Hepatocyte (in vitro differentiated cells): ENCODE measurements around the gene VAMP2. TPM values are rescaled to one million over a fixed set of nuclear protein-coding genes. Genes with fewer than 3 reads are reported as not detected.

Experiments used
- DNase-seq: peaks from one replicate; pipeline ENCODE4 v3.0.0-alpha.2; 2016; ENCODE audit warnings: low spot score
- H2AFZ ChIP-seq: fragments of 200-600 bp; sonication (generic); 2 replicates; pipeline ENCODE4 v1.6.0; 2016; ENCODE audit warnings: antibody characterized with exemption, mild to moderate bottlenecking
- H3K27ac ChIP-seq: fragments of 200-600 bp; sonication (generic); 2 replicates; pipeline ENCODE4 v1.5.1; 2016; ENCODE audit warnings: mild to moderate bottlenecking
- H3K27me3 ChIP-seq: fragments of 200-600 bp; sonication (generic); 2 replicates; pipeline ENCODE4 v1.6.1; 2016
- H3K36me3 ChIP-seq: fragments of 200-600 bp; sonication (generic); replicated peaks from 2 replicates; pipeline ENCODE4 v1.5.1; 2016; ENCODE audit warnings: low read depth; ENCODE audit not compliant: insufficient read depth
- H3K4me1 ChIP-seq: fragments of 200-600 bp; sonication (generic); 2 replicates; pipeline ENCODE4 v1.5.1; 2016; ENCODE audit warnings: mild to moderate bottlenecking, moderate library complexity; ENCODE audit not compliant: insufficient read depth
- H3K4me2 ChIP-seq: fragments of 200-600 bp; sonication (generic); 2 replicates; pipeline ENCODE4 v1.6.0; 2016
- H3K4me3 ChIP-seq: fragments of 200-600 bp; sonication (generic); 2 replicates; pipeline ENCODE4 v1.5.1; 2016; ENCODE audit warnings: mild to moderate bottlenecking
- H3K79me2 ChIP-seq: fragments of 200-600 bp; sonication (generic); 2 replicates; pipeline ENCODE4 v1.6.0; 2017; ENCODE audit warnings: mild to moderate bottlenecking
- H3K9me2 ChIP-seq: fragments of 200-600 bp; sonication (generic); replicated peaks from 2 replicates; pipeline ENCODE4 v1.6.0; 2017; ENCODE audit warnings: mild to moderate bottlenecking; ENCODE audit not compliant: insufficient read depth
- H3K9me3 ChIP-seq: fragments of 200-600 bp; sonication (generic); 2 replicates; pipeline ENCODE4 v1.5.1; 2016; ENCODE audit warnings: low read depth, mild to moderate bottlenecking
- H4K20me1 ChIP-seq: fragments of 200-600 bp; sonication (generic); 2 replicates; pipeline ENCODE4 v1.6.0; 2016; ENCODE audit warnings: mild to moderate bottlenecking; ENCODE audit not compliant: insufficient read depth, poor library complexity, severe bottlenecking
- EZH2 ChIP-seq: fragments of 200-600 bp; sonication (generic); IDR thresholded peaks from 2 replicates; pipeline ENCODE4 v1.6.1; 2016; ENCODE audit warnings: antibody characterized with exemption, mild to moderate bottlenecking, borderline replicate concordance
- EZH2phosphoT487 ChIP-seq: fragments of 200-600 bp; sonication (generic); IDR thresholded peaks from one replicate; pipeline ENCODE4 v1.6.1; 2018; ENCODE audit warnings: antibody characterized with exemption, mild to moderate bottlenecking, low read depth, moderate library complexity; ENCODE audit not compliant: unreplicated experiment, severe bottlenecking
- WGBS: methylation state at CpG from one replicate; pipeline ENCODE4 v1.1.6; 2016; ENCODE audit warnings: low lambda C conversion rate; ENCODE audit errors: missing lambda C conversion rate; 5-methylcytosine and 5-hydroxymethylcytosine counted together
- polyA plus RNA-seq: library from polyadenylated mRNA; unstranded; fragments of >200 nt; fragmentation: Nextera tagmentation; extraction: Ambion mirVana; gene quantifications from 2 replicates; pipeline ENCODE4 v1.2.1, GENCODE V29; 2016
- total RNA-seq: library from RNA; depleted of rRNA; stranded (reverse); fragments of >200 nt; gene quantifications from 2 replicates; pipeline ENCODE4 v1.2.3, GENCODE V29; 2014
- TF ChIP-seq, protein P1 (sequence below): fragments of 200-600 bp; sonication (generic); IDR thresholded peaks from 2 replicates; pipeline ENCODE4 v1.5.1; 2016; ENCODE audit warnings: antibody characterized with exemption, mild to moderate bottlenecking; ENCODE audit not compliant: poor library complexity

VAMP2 gene
- total and polyA plus RNA-seq, 2 experiments from 2014 or later: 8.5 to 44.6 TPM

DNA sequence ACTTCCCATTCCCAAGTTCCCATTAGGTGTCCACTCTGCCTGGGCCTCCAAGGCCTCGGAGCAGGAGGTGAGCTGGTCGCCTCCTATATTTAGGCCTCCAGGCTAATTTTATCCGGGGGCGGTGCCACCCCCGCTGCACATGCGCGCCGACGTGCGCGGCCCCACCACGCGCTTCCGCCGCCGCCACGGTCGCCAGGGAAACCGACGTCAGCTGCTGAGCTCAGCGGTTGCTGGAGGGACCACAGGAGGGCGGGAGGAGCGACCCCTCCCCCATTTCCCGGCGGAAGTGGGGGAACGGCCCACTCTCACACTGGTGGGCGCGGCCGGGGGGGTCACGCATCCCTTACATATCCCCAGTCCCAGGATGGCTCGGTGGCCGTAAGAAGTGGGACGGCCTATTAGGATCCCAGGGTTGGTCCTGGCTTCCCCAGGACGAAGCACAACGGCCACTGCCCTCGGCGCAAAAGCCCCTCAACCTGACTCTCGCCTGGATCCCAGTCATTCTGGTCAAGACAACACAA is 11.6 kb downstream of the VAMP2 start:
- H3K4me1 ChIP-seq: peaks cover 30% of the 10 kb centered on the region

DNA sequence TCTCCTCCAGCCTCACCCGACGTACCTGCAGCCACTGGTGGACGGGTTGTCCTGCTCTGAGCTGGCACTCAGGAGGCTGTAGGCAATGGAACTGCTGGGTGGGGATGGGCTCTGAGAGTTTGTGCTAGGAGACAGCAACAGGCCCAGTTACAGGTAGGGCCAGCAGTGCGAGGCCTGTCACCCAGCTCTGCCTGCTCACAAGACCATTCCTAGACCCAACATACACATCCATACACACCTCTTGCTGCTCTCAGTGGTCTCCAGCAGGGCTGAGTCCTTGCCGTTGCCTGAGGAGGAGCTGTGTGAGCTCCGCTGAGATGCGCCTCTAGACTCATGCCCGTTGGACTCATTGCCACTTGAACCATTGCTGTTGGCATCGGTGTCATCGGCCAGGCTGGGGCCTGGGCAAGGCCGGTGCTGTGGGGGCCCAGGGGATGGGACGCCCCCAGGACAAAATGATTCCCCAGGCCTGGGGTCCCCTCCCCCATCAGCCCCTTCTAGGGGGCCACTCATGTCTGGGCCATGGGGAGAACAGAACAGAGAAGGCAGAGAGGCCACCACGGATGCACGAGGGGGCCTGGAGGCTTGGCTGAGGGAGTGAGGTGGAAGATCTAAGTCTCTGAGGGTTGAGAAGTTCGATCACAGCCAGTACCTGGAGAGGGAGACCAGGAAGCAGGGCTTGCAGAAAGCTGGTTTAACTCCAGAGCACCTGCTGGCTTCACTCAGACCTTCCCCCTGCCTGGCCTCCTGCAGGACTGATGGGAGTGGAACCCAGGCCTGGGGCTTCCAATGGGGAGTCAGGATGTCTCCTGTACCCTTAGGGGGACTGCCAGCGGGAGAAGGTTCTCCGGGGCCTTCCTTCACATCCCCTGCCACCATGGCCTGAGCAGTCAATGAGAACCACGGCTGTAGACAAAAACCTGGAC is 12.3 kb downstream of the VAMP2 start:
- no peaks in the 10 kb centered on the region for H3K36me3 ChIP-seq
- TF ChIP-seq, protein P1, sequence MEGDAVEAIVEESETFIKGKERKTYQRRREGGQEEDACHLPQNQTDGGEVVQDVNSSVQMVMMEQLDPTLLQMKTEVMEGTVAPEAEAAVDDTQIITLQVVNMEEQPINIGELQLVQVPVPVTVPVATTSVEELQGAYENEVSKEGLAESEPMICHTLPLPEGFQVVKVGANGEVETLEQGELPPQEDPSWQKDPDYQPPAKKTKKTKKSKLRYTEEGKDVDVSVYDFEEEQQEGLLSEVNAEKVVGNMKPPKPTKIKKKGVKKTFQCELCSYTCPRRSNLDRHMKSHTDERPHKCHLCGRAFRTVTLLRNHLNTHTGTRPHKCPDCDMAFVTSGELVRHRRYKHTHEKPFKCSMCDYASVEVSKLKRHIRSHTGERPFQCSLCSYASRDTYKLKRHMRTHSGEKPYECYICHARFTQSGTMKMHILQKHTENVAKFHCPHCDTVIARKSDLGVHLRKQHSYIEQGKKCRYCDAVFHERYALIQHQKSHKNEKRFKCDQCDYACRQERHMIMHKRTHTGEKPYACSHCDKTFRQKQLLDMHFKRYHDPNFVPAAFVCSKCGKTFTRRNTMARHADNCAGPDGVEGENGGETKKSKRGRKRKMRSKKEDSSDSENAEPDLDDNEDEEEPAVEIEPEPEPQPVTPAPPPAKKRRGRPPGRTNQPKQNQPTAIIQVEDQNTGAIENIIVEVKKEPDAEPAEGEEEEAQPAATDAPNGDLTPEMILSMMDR: no peak
- TF ChIP-seq EZH2: no peak
- no peak for TF ChIP-seq EZH2phosphoT487
- peak overlapping the region; percentile 87 for H3K4me2 ChIP-seq
- H3K9me2 ChIP-seq: no peaks in the 10 kb centered on the region
- peaks cover 61% of the 10 kb centered on the region for H4K20me1 ChIP-seq
- no peak overlapping the region for H2AFZ ChIP-seq
- peak overlapping the region; percentile 15 for H3K4me3 ChIP-seq
- DNase-seq: peak; percentile 33
- H3K79me2 ChIP-seq: peaks cover 48% of the 10 kb centered on the region
- 89% methylated on average over 18 of the region's 18 CpGs for WGBS
- H3K27me3 ChIP-seq: no peaks in the 10 kb centered on the region
- H3K27ac ChIP-seq: peak overlapping the region; percentile 99
- peaks cover 30% of the 10 kb centered on the region for H3K4me1 ChIP-seq
- no peaks in the 10 kb centered on the region for H3K9me3 ChIP-seq

More for the DNA sequence above, 11.6 kb downstream of the VAMP2 start:
- Histone ChIP-seq H3K27me3 (no peaks in the 10 kb centered on the region), H3K27ac (peak overlapping the region; percentile 99), H3K4me3 (peak overlapping the region; percentile 62), H3K4me2 (peak overlapping the region; percentile 87), H3K79me2 (peaks cover 53% of the 10 kb centered on the region), H3K36me3 (no peaks in the 10 kb centered on the region), H3K9me2 (no peaks in the 10 kb centered on the region), H2AFZ (no peak overlapping the region), H3K9me3 (no peaks in the 10 kb centered on the region), H4K20me1 (peaks cover 54% of the 10 kb centered on the region)
- peak; percentile 93 for DNase-seq
- WGBS: 2% methylated on average over 37 of the region's 38 CpGs
- TF ChIP-seq EZH2phosphoT487 (no peak), EZH2 (no peak)
- TF ChIP-seq, protein P1: no peak

- Histone ChIP-seq H3K4me2 (no peak overlapping the region), H3K4me3 (no peak overlapping the region), H3K79me2 (peaks cover 39% of the 10 kb centered on the region), H3K9me2 (no peaks in the 10 kb centered on the region), H3K27me3 (no peaks in the 10 kb centered on the region), H3K27ac (no peak overlapping the region), H3K4me1 (peaks cover 22% of the 10 kb centered on the region), H3K9me3 (no peaks in the 10 kb centered on the region), H3K36me3 (no peaks in the 10 kb centered on the region), H2AFZ (no peak overlapping the region), H4K20me1 (peaks cover 62% of the 10 kb centered on the region)
- no peak for DNase-seq
- TF ChIP-seq EZH2: no peak
- TF ChIP-seq, protein P1: no peak
- no peak for TF ChIP-seq EZH2phosphoT487
- WGBS: 96% methylated on average over 28 of the region's 29 CpGs
Observed at GRCh38 chr17:8149419-8150193, 13.1 kb downstream of the VAMP2 start.
